ENCODE results near the gene C2CD4D.

DNA sequence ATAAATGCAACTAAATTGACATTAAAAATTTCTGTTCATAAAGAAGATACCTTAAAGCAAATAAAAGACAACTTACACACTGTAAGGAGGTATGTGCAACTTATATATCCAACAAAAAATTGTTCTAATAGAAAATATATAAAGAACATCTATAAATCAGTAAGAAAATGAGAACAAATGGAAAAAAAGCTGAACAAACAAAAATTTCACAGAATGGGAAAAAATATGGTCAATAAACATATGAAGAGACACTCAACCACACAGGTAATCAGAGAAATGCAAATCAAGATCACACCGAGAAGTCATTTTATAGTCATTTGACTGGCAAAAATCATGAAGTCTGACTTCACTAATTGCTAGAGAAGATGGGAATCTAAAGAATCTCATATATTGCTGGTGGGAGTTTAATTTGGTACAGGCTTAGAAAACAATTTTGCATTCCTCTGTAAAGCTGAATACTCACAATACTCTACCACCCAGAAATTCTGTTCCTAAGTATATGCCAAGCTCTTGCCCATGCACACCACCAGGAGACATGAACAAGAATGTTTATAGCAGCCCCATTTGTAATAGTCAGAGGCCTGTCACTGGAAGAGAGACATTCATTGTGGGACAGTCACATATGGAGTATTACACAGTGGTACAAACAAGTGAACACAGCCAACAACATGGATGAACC lies 35.9 kb upstream of the C2CD4D start:
- TF ChIP-seq POLR2A (IDR thresholded peaks at IDR 0.05; ENCODE audit: low read length) (no peak), MAZ (IDR thresholded peaks at IDR 0.05; ENCODE audit: borderline replicate concordance, low read depth, low read length) (no peak), SREBF2 (IDR thresholded peaks at IDR 0.05) (no peak), KDM5A (IDR thresholded peaks at IDR 0.05) (no peak)
